Mammary epithelial cell (primary cell): ENCODE results near the gene TLE7.

Source experiments
- EZH2 ChIP-seq: IDR thresholded peaks from 2 replicates; pipeline ENCODE4 v1.6.1; 2012; ENCODE audit warnings: low read length, inconsistent platforms, borderline replicate concordance
- TF ChIP-seq, protein P1 (sequence below), 2 donors: IDR thresholded peaks in 1 of 2; conservative IDR thresholded peaks in 1 of 2; 2 replicates each; pipeline ENCODE4 v1.5.1; 2011 to 2012; ENCODE audit warnings: inconsistent platforms in 2 of 2, low read length in 2 of 2, mild to moderate bottlenecking in 2 of 2, control low read depth in 1 of 2, low read depth in 1 of 2; ENCODE audit not compliant: insufficient read depth in 1 of 2; ENCODE audit errors: extremely low read depth in 1 of 2

- TF ChIP-seq, protein P1, sequence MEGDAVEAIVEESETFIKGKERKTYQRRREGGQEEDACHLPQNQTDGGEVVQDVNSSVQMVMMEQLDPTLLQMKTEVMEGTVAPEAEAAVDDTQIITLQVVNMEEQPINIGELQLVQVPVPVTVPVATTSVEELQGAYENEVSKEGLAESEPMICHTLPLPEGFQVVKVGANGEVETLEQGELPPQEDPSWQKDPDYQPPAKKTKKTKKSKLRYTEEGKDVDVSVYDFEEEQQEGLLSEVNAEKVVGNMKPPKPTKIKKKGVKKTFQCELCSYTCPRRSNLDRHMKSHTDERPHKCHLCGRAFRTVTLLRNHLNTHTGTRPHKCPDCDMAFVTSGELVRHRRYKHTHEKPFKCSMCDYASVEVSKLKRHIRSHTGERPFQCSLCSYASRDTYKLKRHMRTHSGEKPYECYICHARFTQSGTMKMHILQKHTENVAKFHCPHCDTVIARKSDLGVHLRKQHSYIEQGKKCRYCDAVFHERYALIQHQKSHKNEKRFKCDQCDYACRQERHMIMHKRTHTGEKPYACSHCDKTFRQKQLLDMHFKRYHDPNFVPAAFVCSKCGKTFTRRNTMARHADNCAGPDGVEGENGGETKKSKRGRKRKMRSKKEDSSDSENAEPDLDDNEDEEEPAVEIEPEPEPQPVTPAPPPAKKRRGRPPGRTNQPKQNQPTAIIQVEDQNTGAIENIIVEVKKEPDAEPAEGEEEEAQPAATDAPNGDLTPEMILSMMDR (conservative IDR thresholded peaks at IDR 0.05 in 1 of 2, IDR thresholded peaks at IDR 0.05 in 1 of 2; ENCODE audit: extremely low read depth in 1 of 2, insufficient read depth in 1 of 2, low read depth in 1 of 2, low read length in 2 of 2): no peak
- TF ChIP-seq EZH2: no peak
Observed at GRCh38 chr16:71443714-71444113, 1.9 kb upstream of the TLE7 start.
